T-helper 1 cell treated with Interleukin-12 subunit alpha and Interleukin-12 subunit beta and Interleukin-4 antibody, amounts not matched to agents 30 ng/mL and 1 ng/mL, for 36 hours (primary cell): ENCODE measurements around the gene XDH. TPM values are rescaled to one million over a fixed set of nuclear protein-coding genes. Genes with fewer than 3 reads are reported as not detected.

Experiments
- intact Hi-C: fragments of 100-400 bp; cut with micrococcal nuclease; formaldehyde crosslinking; loops from one replicate; pipeline ENCODE4 v1.15.1; 2024
- total RNA-seq: library from RNA; stranded (reverse); gene quantifications from 2 replicates; pipeline ENCODE4 v1.2.3, GENCODE V29; 2022

Gene XDH
- 0.15 and 0.17 TPM in 2 replicates for total RNA-seq

GRCh38 chr2:31414601-31415241 lies at the start of gene XDH:
XDH (minus strand) TSS chr2:31414742; CDS start chr2:31414666, 76 bp downstream.
- intact Hi-C loops, result no loop called here

GRCh38 chr2:31457651-31458050 lies 43.1 kb upstream of the XDH start:
- intact Hi-C loops, result no loop called here

GRCh38 chr2:31446848-31447247 lies 32.3 kb upstream of the XDH start:
- intact Hi-C loops, result no loop called here

GRCh38 chr2:31442376-31442775 lies 27.8 kb upstream of the XDH start:
- intact Hi-C loops, result no loop called here

- intact Hi-C loops, result no loop called here
These were observed 26.2 kb upstream of the XDH start for GRCh38 chr2:31440764-31441163.

GRCh38 chr2:31434911-31435310 lies 20.4 kb upstream of the XDH start:
- intact Hi-C loops, result loop anchor here (2.0 kb wide), 1 partner anchor 720 kb away; no protein-coding TSS in a partner anchor

GRCh38 chr2:31433541-31433940 lies 19.0 kb upstream of the XDH start:
- intact Hi-C loops, result no loop called here

GRCh38 chr2:31430439-31431165 lies 16.1 kb upstream of the XDH start:
- intact Hi-C loops, result no loop called here

GRCh38 chr2:31429759-31430438 lies 15.4 kb upstream of the XDH start:
- intact Hi-C loops, result no loop called here

- intact Hi-C loops, result no loop called here
These were observed 14.5 kb upstream of the XDH start for GRCh38 chr2:31429040-31429439.

GRCh38 chr2:31428001-31428418 lies 13.5 kb upstream of the XDH start:
- intact Hi-C loops, result no loop called here

GRCh38 chr2:31426096-31426495 lies 11.6 kb upstream of the XDH start:
- intact Hi-C loops, result no loop called here

GRCh38 chr2:31421634-31422033 lies 7.1 kb upstream of the XDH start:
- intact Hi-C loops, result no loop called here

GRCh38 chr2:31420936-31421335 lies 6.4 kb upstream of the XDH start:
- intact Hi-C loops, result no loop called here

GRCh38 chr2:31419386-31419785 lies 4.8 kb upstream of the XDH start:
- intact Hi-C loops, result no loop called here

GRCh38 chr2:31415421-31415820 lies 879 bp upstream of the XDH start:
- intact Hi-C loops, result no loop called here

- intact Hi-C loops, result no loop called here
These were observed 536 bp downstream of the XDH start for GRCh38 chr2:31413862-31414550.

GRCh38 chr2:31413025-31413424 lies 1.5 kb downstream of the XDH start:
- intact Hi-C loops, result no loop called here

GRCh38 chr2:31411771-31412170 lies 2.8 kb downstream of the XDH start:
- intact Hi-C loops, result no loop called here

- intact Hi-C loops, result no loop called here
These were observed 7.8 kb downstream of the XDH start for GRCh38 chr2:31406593-31407385.

GRCh38 chr2:31404827-31405226 lies 9.7 kb downstream of the XDH start:
- intact Hi-C loops, result no loop called here
